Measurements from ENCODE around the gene FNBP1L.
"Not testable (repeated sequence)": the region's sequence is repeated elsewhere in the genome, so short reads cannot be mapped to it uniquely, and the experiment has no call there.

Gene FNBP1L

GRCh38 chr1:93446837-93447451 is 974 bp upstream of the FNBP1L start:
- DNase-seq: no peak

GRCh38 chr1:93448292-93448982 is 519 bp downstream of the FNBP1L start:
- no peak for DNase-seq

- no peak for DNase-seq
Observed at GRCh38 chr1:93448983-93449804, 1.3 kb downstream of the FNBP1L start.

- DNase-seq: no peak
Observed at GRCh38 chr1:93450321-93450720, 2.4 kb downstream of the FNBP1L start.

- no peak for DNase-seq
Observed at GRCh38 chr1:93453911-93454310, 6.0 kb downstream of the FNBP1L start.

GRCh38 chr1:93459126-93459525 is 11.2 kb downstream of the FNBP1L start:
- no peak for DNase-seq

GRCh38 chr1:93461236-93461635 is 13.3 kb downstream of the FNBP1L start:
- DNase-seq: no peak

- DNase-seq: no peak
Observed at GRCh38 chr1:93463960-93464359, 16.0 kb downstream of the FNBP1L start.

- not testable (repeated sequence) for DNase-seq
Observed at GRCh38 chr1:93465371-93466082, 17.6 kb downstream of the FNBP1L start.

- no peak for DNase-seq
Observed at GRCh38 chr1:93467606-93468005, 19.7 kb downstream of the FNBP1L start.

GRCh38 chr1:93468662-93469061 is 20.7 kb downstream of the FNBP1L start:
- no peak for DNase-seq

- not testable (repeated sequence) for DNase-seq
Observed at GRCh38 chr1:93469223-93469622, 21.3 kb downstream of the FNBP1L start.

- no peak for DNase-seq
Observed at GRCh38 chr1:93471284-93471683, 23.4 kb downstream of the FNBP1L start.

- DNase-seq: no peak
Observed at GRCh38 chr1:93471911-93472310, 24.0 kb downstream of the FNBP1L start.

- no peak for DNase-seq
Observed at GRCh38 chr1:93474321-93474720, 26.4 kb downstream of the FNBP1L start.

- no peak for DNase-seq
Observed at GRCh38 chr1:93475681-93476080, 27.8 kb downstream of the FNBP1L start.

- DNase-seq: not testable (repeated sequence)
Observed at GRCh38 chr1:93479133-93479745, 31.3 kb downstream of the FNBP1L start.

- DNase-seq: not testable (repeated sequence)
Observed at GRCh38 chr1:93481899-93482298, 34.0 kb downstream of the FNBP1L start.

GRCh38 chr1:93483200-93483599 is 35.3 kb downstream of the FNBP1L start:
- DNase-seq: no peak

GRCh38 chr1:93483606-93484005 is 35.7 kb downstream of the FNBP1L start:
- DNase-seq: no peak

GRCh38 chr1:93488207-93488606 is 40.3 kb downstream of the FNBP1L start:
- no peak for DNase-seq

- no peak for DNase-seq
Observed at GRCh38 chr1:93489756-93490155, 41.8 kb downstream of the FNBP1L start.

- DNase-seq: no peak
Observed at GRCh38 chr1:93490357-93490756, 42.4 kb downstream of the FNBP1L start.

Measured in activated CD8-positive, alpha-beta memory T cell treated with anti-CD3 and anti-CD28 coated beads, Interleukin-2, amount 50 U/mL, for 4 hours (primary cell).